ENCODE data around the gene ERN2.

GRCh38 chr16:23650674-23651416, 62.2 kb downstream of the ERN2 start:
- TF ChIP-seq EZH2 (IDR thresholded peaks at IDR 0.05): no peak
- no peak for TF ChIP-seq POLR2AphosphoS5 (IDR thresholded peaks at IDR 0.05; ENCODE audit: borderline replicate concordance, low read depth, low read length)
